Erythroblast (primary cell): Measurements from ENCODE around the gene ROMO1.

ENCODE experiments used
- GATA1 ChIP-seq: IDR thresholded peaks from 2 replicates; pipeline ENCODE4 v1.6.1; 2011; ENCODE audit warnings: low read depth, mild to moderate bottlenecking, control low read depth, low read length, moderate library complexity
- POLR2A ChIP-seq: IDR thresholded peaks from 2 replicates; pipeline ENCODE4 v1.6.1; 2011; ENCODE audit warnings: mild to moderate bottlenecking, low read length

- TF ChIP-seq POLR2A (no peak), GATA1 (no peak)
Measured at GRCh38 chr20:35661053-35661452, 38.2 kb upstream of the ROMO1 start.
